CD14-positive monocyte (primary cell): Measurements from ENCODE around the gene DEAF1. TPM values are rescaled to one million over a fixed set of nuclear protein-coding genes. Genes with fewer than 3 reads are reported as not detected.

Source experiments
- DNase-seq, 3 donors: peaks; one replicate each; pipeline ENCODE4 v3.0.0-alpha.2; 2011 to 2022
- H2AFZ ChIP-seq: 2 replicates; pipeline ENCODE4 v1.6.0; 2012; ENCODE audit warnings: mild to moderate bottlenecking, low read depth, low read length, inconsistent platforms; ENCODE audit not compliant: insufficient read depth, poor library complexity, severe bottlenecking
- H3K27ac ChIP-seq, 2 donors: 1 replicate in 1 of 2; 2 replicates in 1 of 2; pipeline ENCODE4 v1.5.1; 2012 to 2013; ENCODE audit warnings: low read length in 2 of 2, control low read depth in 1 of 2, inconsistent platforms in 1 of 2, low read depth in 1 of 2, mild to moderate bottlenecking in 1 of 2
- H3K27me3 ChIP-seq, 2 donors: one replicate each; pipeline versions ENCODE4 v1.6.0 to v1.6.1; 2011 to 2013; ENCODE audit warnings: low read length in 2 of 2; ENCODE audit not compliant: control insufficient read depth in 2 of 2, insufficient read depth in 2 of 2
- H3K36me3 ChIP-seq, 2 donors: replicated peaks in 1 of 2; 1 replicate in 1 of 2; 2 replicates in 1 of 2; pipeline versions ENCODE4 v1.5.1 to v1.6.1; 2012 to 2013; ENCODE audit warnings: low read length in 2 of 2, control low read depth in 1 of 2, inconsistent platforms in 1 of 2, mild to moderate bottlenecking in 1 of 2; ENCODE audit not compliant: insufficient read depth in 2 of 2, control insufficient read depth in 1 of 2
- H3K4me1 ChIP-seq, 2 donors: 1 replicate in 1 of 2; 2 replicates in 1 of 2; pipeline versions ENCODE4 v1.5.1 to v1.6.1; 2012 to 2013; ENCODE audit warnings: low read length in 2 of 2, control low read depth in 1 of 2, inconsistent platforms in 1 of 2, mild to moderate bottlenecking in 1 of 2, moderate library complexity in 1 of 2; ENCODE audit not compliant: insufficient read depth in 2 of 2, control insufficient read depth in 1 of 2
- H3K4me2 ChIP-seq: replicated peaks from 2 replicates; pipeline ENCODE3; 2012; ENCODE audit warnings: low read length, moderate library complexity, mild to moderate bottlenecking; ENCODE audit not compliant: poor library complexity, severe bottlenecking; ENCODE audit errors: extremely low read depth
- H3K4me3 ChIP-seq, 3 experiments: fragments of 200-600 bp in 1 of 3; sonication (generic) in 1 of 3; replicated peaks in 1 of 3; 1 replicate in 2 of 3; 2 replicates in 1 of 3; pipeline ENCODE4 v1.5.1; 2011 to 2013; ENCODE audit warnings: low read length in 3 of 3, mild to moderate bottlenecking in 3 of 3, control low read depth in 2 of 3, low read depth in 2 of 3, inconsistent platforms in 1 of 3, moderate library complexity in 1 of 3
- H3K79me2 ChIP-seq: 2 replicates; pipeline ENCODE4 v1.6.0; 2012; ENCODE audit warnings: mild to moderate bottlenecking, control low read depth, inconsistent platforms, low read length, moderate library complexity; ENCODE audit not compliant: insufficient read depth
- H3K9ac ChIP-seq: 2 replicates; pipeline ENCODE4 v1.6.0; 2017; ENCODE audit warnings: low read length, mild to moderate bottlenecking; ENCODE audit not compliant: insufficient read depth, poor library complexity, severe bottlenecking
- H3K9me3 ChIP-seq, 2 donors: replicated peaks in 1 of 2; 1 replicate in 1 of 2; 2 replicates in 1 of 2; pipeline versions ENCODE4 v1.5.1 to v1.6.1; 2012 to 2013; ENCODE audit warnings: low read length in 2 of 2, control low read depth in 1 of 2; ENCODE audit not compliant: control insufficient read depth in 1 of 2, insufficient read depth in 1 of 2
- H4K20me1 ChIP-seq: 2 replicates; pipeline ENCODE4 v1.6.0; 2012; ENCODE audit warnings: mild to moderate bottlenecking, low read length, control low read depth, moderate library complexity; ENCODE audit not compliant: insufficient read depth
- H3K27ac Mint-ChIP-seq, 7 donors: one replicate each; pipeline ENCODE4 v1.8.0; 2020; ENCODE audit warnings: mild to moderate bottlenecking in 7 of 7, mixed read lengths in 7 of 7, moderate library complexity in 6 of 7, inconsistent platforms in 2 of 7
- H3K27me3 Mint-ChIP-seq, 3 donors: one replicate each; pipeline ENCODE4 v1.8.0; 2021 to 2022; ENCODE audit warnings: low read depth in 3 of 3, mild to moderate bottlenecking in 3 of 3, mixed read lengths in 3 of 3, moderate library complexity in 3 of 3, inconsistent platforms in 1 of 3
- H3K36me3 Mint-ChIP-seq, 2 donors: one replicate each; pipeline ENCODE4 v1.8.0; 2020; ENCODE audit warnings: mixed read lengths in 2 of 2, inconsistent platforms in 1 of 2, mild to moderate bottlenecking in 1 of 2
- H3K4me1 Mint-ChIP-seq: one replicate; pipeline ENCODE4 v1.8.0; 2020; ENCODE audit warnings: mild to moderate bottlenecking, mixed read lengths
- H3K4me3 Mint-ChIP-seq, 2 donors: one replicate each; pipeline ENCODE4 v1.8.0; 2020; ENCODE audit warnings: mild to moderate bottlenecking in 2 of 2, mixed read lengths in 2 of 2, moderate library complexity in 1 of 2
- H3K9me3 Mint-ChIP-seq, 7 donors: one replicate each; pipeline ENCODE4 v1.8.0; 2020 to 2022; ENCODE audit warnings: mixed read lengths in 7 of 7, mild to moderate bottlenecking in 6 of 7, moderate library complexity in 6 of 7, inconsistent platforms in 2 of 7
- WGBS: methylation state at CpG from one replicate; pipeline ENCODE4 v1.1.5; 2013; ENCODE audit warnings: missing lambda C conversion rate; ENCODE audit not compliant: insufficient coverage; 5-methylcytosine and 5-hydroxymethylcytosine counted together
- intact Hi-C, 2 donors: fragments of 100-400 bp; cut with micrococcal nuclease; formaldehyde crosslinking; loops; one replicate each; pipeline versions ENCODE4 v1.15.0 to v1.15.1; 2023
- polyA plus RNA-seq, 3 donors: library from polyadenylated mRNA; depleted of rRNA in 1 of 3; unstranded in 2 of 3; stranded (reverse) in 1 of 3; fragments of 300-500 nt in 2 of 3; fragments of >200 nt in 1 of 3; fragmentation: Illumina TruSeq in 2 of 3; gene quantifications; 1 replicate in 2 of 3; 2 replicates in 1 of 3; pipeline ENCODE4 v1.2.3, GENCODE V29; 2012 to 2021
- TF ChIP-seq, protein P1 (sequence below): fragments of 200-600 bp; IDR thresholded peaks from one replicate; pipeline ENCODE4 v1.8.0; 2022; ENCODE audit warnings: antibody characterized with exemption, mild to moderate bottlenecking

The DEAF1 gene
- polyA plus RNA-seq, 3 donors: 18.0 to 22.3 (median 22.2) TPM

GRCh38 chr11:623999-624704 is 70.9 kb downstream of the DEAF1 start:
- H3K9ac ChIP-seq: no peak overlapping the region
- peaks cover 0 to 16% (median 8%) of the 10 kb centered on the region in 7 donors for H3K9me3 Mint-ChIP-seq

GRCh38 chr11:623349-623869 is 71.6 kb downstream of the DEAF1 start:
- Mint-ChIP-seq H3K27ac (no peak overlapping the region), H3K36me3 (peaks cover 10 to 26% of the 10 kb centered on the region in 2 donors), H3K4me1 (peaks cover 22% of the 10 kb centered on the region), H3K4me3 (no peak overlapping the region), H3K27me3 (peaks cover 26 to 32% (median 32%) of the 10 kb centered on the region in 3 donors), H3K9me3 (peaks cover 0 to 14% (median 8%) of the 10 kb centered on the region in 7 donors)
- H3K4me2 ChIP-seq: no peak overlapping the region
- peaks cover 8% of the 10 kb centered on the region for H4K20me1 ChIP-seq
- WGBS: 94% methylated on average over 13 of the region's 15 CpGs
- H3K4me1 ChIP-seq: peaks cover 12 to 20% of the 10 kb centered on the region in 2 donors
- no peak for DNase-seq
- TF ChIP-seq, protein P1, sequence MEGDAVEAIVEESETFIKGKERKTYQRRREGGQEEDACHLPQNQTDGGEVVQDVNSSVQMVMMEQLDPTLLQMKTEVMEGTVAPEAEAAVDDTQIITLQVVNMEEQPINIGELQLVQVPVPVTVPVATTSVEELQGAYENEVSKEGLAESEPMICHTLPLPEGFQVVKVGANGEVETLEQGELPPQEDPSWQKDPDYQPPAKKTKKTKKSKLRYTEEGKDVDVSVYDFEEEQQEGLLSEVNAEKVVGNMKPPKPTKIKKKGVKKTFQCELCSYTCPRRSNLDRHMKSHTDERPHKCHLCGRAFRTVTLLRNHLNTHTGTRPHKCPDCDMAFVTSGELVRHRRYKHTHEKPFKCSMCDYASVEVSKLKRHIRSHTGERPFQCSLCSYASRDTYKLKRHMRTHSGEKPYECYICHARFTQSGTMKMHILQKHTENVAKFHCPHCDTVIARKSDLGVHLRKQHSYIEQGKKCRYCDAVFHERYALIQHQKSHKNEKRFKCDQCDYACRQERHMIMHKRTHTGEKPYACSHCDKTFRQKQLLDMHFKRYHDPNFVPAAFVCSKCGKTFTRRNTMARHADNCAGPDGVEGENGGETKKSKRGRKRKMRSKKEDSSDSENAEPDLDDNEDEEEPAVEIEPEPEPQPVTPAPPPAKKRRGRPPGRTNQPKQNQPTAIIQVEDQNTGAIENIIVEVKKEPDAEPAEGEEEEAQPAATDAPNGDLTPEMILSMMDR: no peak
- H3K9me3 ChIP-seq: no peaks in the 10 kb centered on the region
- H3K79me2 ChIP-seq: no peaks in the 10 kb centered on the region
- no peak overlapping the region for H3K9ac ChIP-seq
- no peaks in the 10 kb centered on the region for H3K36me3 ChIP-seq
- H3K4me3 ChIP-seq: no peak overlapping the region
- H3K27me3 ChIP-seq: peaks cover 4 to 29% of the 10 kb centered on the region in 2 donors
- H3K27ac ChIP-seq: no peak overlapping the region
- no peak overlapping the region for H2AFZ ChIP-seq
- intact Hi-C loops: no loop called here

More at GRCh38 chr11:623999-624704, 70.9 kb downstream of the DEAF1 start:
- no peak overlapping the region for H3K4me3 Mint-ChIP-seq
- DNase-seq: peak in 2 of 3 donors; percentile 8 to 38
- H3K36me3 Mint-ChIP-seq: peaks cover 14 to 21% of the 10 kb centered on the region in 2 donors
- Histone ChIP-seq H3K4me1 (peaks cover 17 to 27% of the 10 kb centered on the region in 2 donors), H3K4me3 (no peak overlapping the region), H3K9me3 (no peaks in the 10 kb centered on the region), H3K27ac (no peak overlapping the region), H3K36me3 (no peaks in the 10 kb centered on the region), H3K27me3 (peaks cover 6 to 34% of the 10 kb centered on the region in 2 donors), H3K79me2 (no peaks in the 10 kb centered on the region), H4K20me1 (peaks cover 9% of the 10 kb centered on the region), H3K4me2 (no peak overlapping the region), H2AFZ (no peak overlapping the region)
- intact Hi-C loops: no loop called here
- 86% methylated on average over 19 of the region's 25 CpGs for WGBS
- peaks cover 33 to 40% (median 39%) of the 10 kb centered on the region in 3 donors for H3K27me3 Mint-ChIP-seq
- TF ChIP-seq, protein P1: no peak
- H3K27ac Mint-ChIP-seq: peak overlapping the region in 1 of 7 donors; percentile 30
- H3K4me1 Mint-ChIP-seq: peaks cover 29% of the 10 kb centered on the region
